SJCRH30 (cell line): Measurements from ENCODE around the gene MATN1. TPM values are rescaled to one million over a fixed set of nuclear protein-coding genes. Genes with fewer than 3 reads are reported as not detected.
A peak's percentile ranks its signal among the peaks of the same experiment; 100 is the strongest.

Experiments used
- DNase-seq, 2 experiments: peaks; one replicate each; pipeline ENCODE4 v3.0.0-alpha.2; 2015 to 2020
- H3K27ac ChIP-seq: fragments of 250-450 bp; sonication (Bioruptor Pico); 2 replicates; pipeline ENCODE4 v1.5.1; 2020; ENCODE audit warnings: mild to moderate bottlenecking, moderate library complexity
- H3K27me3 ChIP-seq: fragments of 250-450 bp; sonication (Bioruptor Pico); 2 replicates; pipeline ENCODE4 v1.5.1; 2020; ENCODE audit warnings: mild to moderate bottlenecking, moderate library complexity
- H3K36me3 ChIP-seq: fragments of 250-450 bp; sonication (Bioruptor Pico); 2 replicates; pipeline ENCODE4 v1.5.1; 2020; ENCODE audit warnings: mild to moderate bottlenecking, moderate library complexity
- H3K4me1 ChIP-seq: fragments of 250-450 bp; sonication (Bioruptor Pico); 2 replicates; pipeline ENCODE4 v1.5.1; 2020; ENCODE audit warnings: mild to moderate bottlenecking, moderate library complexity
- H3K4me3 ChIP-seq: fragments of 250-450 bp; sonication (Bioruptor Pico); 2 replicates; pipeline ENCODE4 v1.5.1; 2020; ENCODE audit warnings: mild to moderate bottlenecking, moderate library complexity
- H3K9me3 ChIP-seq: fragments of 250-450 bp; sonication (Bioruptor Pico); replicated peaks from 2 replicates; pipeline ENCODE4 v1.5.1; 2020; ENCODE audit warnings: mild to moderate bottlenecking, moderate library complexity
- total RNA-seq: library from RNA; depleted of rRNA; stranded (reverse); fragments of >200 nt; shearing (Covaris generic); gene quantifications from 2 replicates; pipeline ENCODE4 v1.2.3, GENCODE V29; 2014

MATN1 gene
- total RNA-seq, 1 experiment from 2014 or later, result 0.47 TPM

DNA sequence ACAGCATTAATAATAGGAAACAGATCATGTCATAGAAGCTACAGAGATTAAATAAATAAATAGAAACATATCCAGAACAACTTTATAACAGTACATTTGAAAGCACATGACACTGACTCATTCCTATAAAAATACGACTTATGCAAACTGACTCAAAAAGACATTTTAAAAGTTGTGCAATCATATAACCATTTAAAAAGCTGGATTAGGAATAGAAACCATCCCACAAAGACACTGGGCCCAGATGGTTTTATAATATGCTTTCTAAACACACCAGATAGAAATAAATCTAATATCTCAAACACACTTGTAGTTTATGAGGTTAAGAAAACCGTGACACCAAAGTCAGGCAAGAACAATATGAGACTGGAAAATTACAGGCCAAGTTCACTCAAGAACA, 47.6 kb downstream of the MATN1 start:
- Histone ChIP-seq H3K36me3 (no peaks in the 10 kb centered on the region), H3K27me3 (no peaks in the 10 kb centered on the region), H3K9me3 (peaks cover 4% of the 10 kb centered on the region; the same call in 1 of the 2 replicates), H3K4me1 (no peaks in the 10 kb centered on the region), H3K4me3 (no peak overlapping the region), H3K27ac (no peak overlapping the region)
- no peak for DNase-seq

GRCh38 chr1:30675289-30675688, 48.1 kb downstream of the MATN1 start:
- no peak overlapping the region for H3K4me3 ChIP-seq
- no peak for DNase-seq

GRCh38 chr1:30673395-30673794, 50.0 kb downstream of the MATN1 start:
- peaks cover 4% of the 10 kb centered on the region; the same call in 1 of the 2 replicates for H3K9me3 ChIP-seq
- no peak for DNase-seq
- H3K27me3 ChIP-seq, result no peaks in the 10 kb centered on the region
- H3K4me3 ChIP-seq, result no peak overlapping the region
- H3K4me1 ChIP-seq, result no peaks in the 10 kb centered on the region
- no peak overlapping the region for H3K27ac ChIP-seq
- no peaks in the 10 kb centered on the region for H3K36me3 ChIP-seq

More at GRCh38 chr1:30675289-30675688, 48.1 kb downstream of the MATN1 start:
- no peaks in the 10 kb centered on the region for H3K4me1 ChIP-seq
- no peak overlapping the region for H3K27ac ChIP-seq
- no peaks in the 10 kb centered on the region for H3K36me3 ChIP-seq
- no peaks in the 10 kb centered on the region for H3K27me3 ChIP-seq
- H3K9me3 ChIP-seq, result peaks cover 4% of the 10 kb centered on the region; the same call in 1 of the 2 replicates

DNA sequence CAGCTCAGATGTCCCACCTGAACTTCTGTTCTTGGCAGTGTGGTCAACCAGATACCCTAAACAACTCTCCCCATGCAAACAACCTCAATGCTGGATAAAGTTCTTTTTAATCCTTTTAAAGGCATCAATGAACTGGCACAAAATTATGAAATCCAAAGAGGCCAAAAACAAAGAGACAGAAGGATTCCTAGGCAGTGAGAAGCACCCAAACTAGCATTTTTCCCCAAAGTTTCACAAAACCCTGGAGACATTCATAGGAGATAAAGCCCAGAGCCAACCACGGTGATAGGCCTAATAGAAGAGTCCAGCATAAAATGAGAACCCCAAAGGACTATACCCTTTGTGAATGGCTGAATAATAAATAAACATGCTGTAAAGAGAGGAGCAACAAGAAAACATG, 50.7 kb downstream of the MATN1 start:
- no peak for DNase-seq
- peaks cover 4% of the 10 kb centered on the region; the same call in 1 of the 2 replicates for H3K4me1 ChIP-seq
- H3K36me3 ChIP-seq, result no peaks in the 10 kb centered on the region
- no peak overlapping the region for H3K27ac ChIP-seq
- peaks cover 4% of the 10 kb centered on the region; the same call in 1 of the 2 replicates for H3K9me3 ChIP-seq
- no peak overlapping the region for H3K4me3 ChIP-seq
- no peaks in the 10 kb centered on the region for H3K27me3 ChIP-seq

GRCh38 chr1:30670240-30671060, 52.9 kb downstream of the MATN1 start:
- Histone ChIP-seq H3K27ac (no peak overlapping the region), H3K36me3 (no peaks in the 10 kb centered on the region), H3K9me3 (peaks cover 4% of the 10 kb centered on the region; the same call in 1 of the 2 replicates), H3K27me3 (no peaks in the 10 kb centered on the region), H3K4me3 (no peak overlapping the region), H3K4me1 (peaks cover 5% of the 10 kb centered on the region; the same call in 1 of the 2 replicates)
- no peak for DNase-seq

GRCh38 chr1:30668546-30669327, 54.6 kb downstream of the MATN1 start:
- peaks cover 16% of the 10 kb centered on the region for H3K4me1 ChIP-seq
- no peaks in the 10 kb centered on the region for H3K27me3 ChIP-seq
- H3K36me3 ChIP-seq, result no peaks in the 10 kb centered on the region
- H3K9me3 ChIP-seq, result peaks cover 4% of the 10 kb centered on the region; the same call in 1 of the 2 replicates
- no peak overlapping the region for H3K4me3 ChIP-seq
- no peak overlapping the region for H3K27ac ChIP-seq
- no peak for DNase-seq

DNA sequence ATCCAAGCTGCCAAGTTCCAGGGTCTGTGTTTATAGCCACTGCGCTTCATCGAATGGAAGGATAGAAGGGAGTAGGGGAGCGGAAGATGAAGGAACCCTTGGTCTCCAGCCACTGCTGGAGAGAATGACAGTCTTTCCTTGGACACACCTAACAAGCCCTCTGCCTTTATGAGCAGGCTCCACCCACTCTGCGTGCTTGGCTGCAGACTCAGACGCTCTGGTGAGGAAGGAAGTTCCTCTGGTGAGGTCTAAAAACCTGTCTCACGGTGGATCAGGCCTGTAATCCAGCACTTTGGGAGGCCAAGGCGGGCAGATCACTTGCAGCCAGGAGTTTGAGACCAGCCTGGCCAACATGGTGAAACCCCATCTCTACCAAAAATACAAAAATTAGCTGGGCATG, 55.4 kb downstream of the MATN1 start:
- Histone ChIP-seq H3K4me3 (no peak overlapping the region), H3K27ac (no peak overlapping the region), H3K4me1 (peaks cover 23% of the 10 kb centered on the region), H3K27me3 (no peaks in the 10 kb centered on the region), H3K36me3 (no peaks in the 10 kb centered on the region), H3K9me3 (no peaks in the 10 kb centered on the region)
- DNase-seq, result peak in 1 of 2 experiments; percentile 40

- H3K36me3 ChIP-seq, result no peaks in the 10 kb centered on the region
- H3K27me3 ChIP-seq, result no peaks in the 10 kb centered on the region
- DNase-seq, result no peak
- H3K4me3 ChIP-seq, result no peak overlapping the region
- no peaks in the 10 kb centered on the region for H3K9me3 ChIP-seq
- no peak overlapping the region for H3K27ac ChIP-seq
- peaks cover 33% of the 10 kb centered on the region for H3K4me1 ChIP-seq
Observed at GRCh38 chr1:30666756-30667273, 56.6 kb downstream of the MATN1 start.

GRCh38 chr1:30665216-30666010, 58.0 kb downstream of the MATN1 start:
- Histone ChIP-seq H3K4me1 (peaks cover 33% of the 10 kb centered on the region), H3K9me3 (no peaks in the 10 kb centered on the region), H3K27ac (no peak overlapping the region), H3K36me3 (no peaks in the 10 kb centered on the region), H3K27me3 (no peaks in the 10 kb centered on the region), H3K4me3 (no peak overlapping the region)
- DNase-seq, result no peak

- DNase-seq, result peak in 1 of 2 experiments; percentile 24
- H3K27me3 ChIP-seq, result 0 out of 2 replicates have a peak, but pooled peaks cover 7% of the 10 kb centered on the region
- no peak overlapping the region for H3K27ac ChIP-seq
- peaks cover 33% of the 10 kb centered on the region for H3K4me1 ChIP-seq
- H3K9me3 ChIP-seq, result no peaks in the 10 kb centered on the region
- no peaks in the 10 kb centered on the region for H3K36me3 ChIP-seq
- H3K4me3 ChIP-seq, result no peak overlapping the region
Observed at GRCh38 chr1:30664103-30664755, 59.2 kb downstream of the MATN1 start.

GRCh38 chr1:30663596-30664091, 59.7 kb downstream of the MATN1 start:
- H3K9me3 ChIP-seq, result no peaks in the 10 kb centered on the region
- 0 out of 2 replicates have a peak, but pooled peaks cover 9% of the 10 kb centered on the region for H3K27me3 ChIP-seq
- H3K4me1 ChIP-seq, result peaks cover 33% of the 10 kb centered on the region
- H3K27ac ChIP-seq, result no peak overlapping the region
- no peak overlapping the region for H3K4me3 ChIP-seq
- DNase-seq, result peak; percentile 83 to 92
- no peaks in the 10 kb centered on the region for H3K36me3 ChIP-seq

GRCh38 chr1:30662291-30662840, 61.0 kb downstream of the MATN1 start:
- H3K36me3 ChIP-seq, result no peaks in the 10 kb centered on the region
- H3K9me3 ChIP-seq, result no peaks in the 10 kb centered on the region
- H3K4me1 ChIP-seq, result peaks cover 27% of the 10 kb centered on the region
- no peak overlapping the region for H3K27ac ChIP-seq
- DNase-seq, result peak in 1 of 2 experiments; percentile 24
- H3K27me3 ChIP-seq, result peaks cover 9% of the 10 kb centered on the region; the same call in 1 of the 2 replicates
- no peak overlapping the region for H3K4me3 ChIP-seq

DNA sequence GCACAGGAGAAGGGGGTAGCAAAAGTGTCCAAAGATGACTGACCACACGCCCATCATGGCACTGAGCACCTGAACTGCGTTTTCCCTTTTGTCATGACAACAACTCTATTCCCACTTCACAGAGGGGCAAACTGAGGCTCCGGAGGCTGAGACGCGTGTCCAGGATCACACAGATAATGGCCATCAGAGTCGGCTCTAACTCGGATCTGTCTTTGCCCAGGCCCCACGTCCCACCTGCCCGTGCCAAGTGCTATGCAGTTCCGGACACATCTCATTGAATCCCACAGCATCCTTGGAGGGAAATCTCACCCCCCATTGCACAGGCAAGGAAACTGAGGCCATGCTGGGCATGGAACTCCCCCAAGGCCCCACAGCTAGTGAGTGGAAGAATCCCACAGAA, 62.1 kb downstream of the MATN1 start:
- Histone ChIP-seq H3K27ac (no peak overlapping the region), H3K4me3 (no peak overlapping the region), H3K27me3 (peaks cover 9% of the 10 kb centered on the region; the same call in 1 of the 2 replicates), H3K36me3 (no peaks in the 10 kb centered on the region), H3K4me1 (peaks cover 27% of the 10 kb centered on the region), H3K9me3 (no peaks in the 10 kb centered on the region)
- DNase-seq, result no peak
